GM19395 (cell line): ENCODE data around the gene METTL15.
"Not testable (repeated sequence)": the region's sequence is repeated elsewhere in the genome, so short reads cannot be mapped to it uniquely, and the experiment has no call there.

Experiments
- ATAC-seq: cut with Tn5 transposase; IDR thresholded peaks from one replicate; pipeline ENCODE4 v1.9.1; 2021; ENCODE audit warnings: mild to moderate bottlenecking, moderate library complexity; ENCODE audit not compliant: unreplicated experiment

Gene METTL15

DNA sequence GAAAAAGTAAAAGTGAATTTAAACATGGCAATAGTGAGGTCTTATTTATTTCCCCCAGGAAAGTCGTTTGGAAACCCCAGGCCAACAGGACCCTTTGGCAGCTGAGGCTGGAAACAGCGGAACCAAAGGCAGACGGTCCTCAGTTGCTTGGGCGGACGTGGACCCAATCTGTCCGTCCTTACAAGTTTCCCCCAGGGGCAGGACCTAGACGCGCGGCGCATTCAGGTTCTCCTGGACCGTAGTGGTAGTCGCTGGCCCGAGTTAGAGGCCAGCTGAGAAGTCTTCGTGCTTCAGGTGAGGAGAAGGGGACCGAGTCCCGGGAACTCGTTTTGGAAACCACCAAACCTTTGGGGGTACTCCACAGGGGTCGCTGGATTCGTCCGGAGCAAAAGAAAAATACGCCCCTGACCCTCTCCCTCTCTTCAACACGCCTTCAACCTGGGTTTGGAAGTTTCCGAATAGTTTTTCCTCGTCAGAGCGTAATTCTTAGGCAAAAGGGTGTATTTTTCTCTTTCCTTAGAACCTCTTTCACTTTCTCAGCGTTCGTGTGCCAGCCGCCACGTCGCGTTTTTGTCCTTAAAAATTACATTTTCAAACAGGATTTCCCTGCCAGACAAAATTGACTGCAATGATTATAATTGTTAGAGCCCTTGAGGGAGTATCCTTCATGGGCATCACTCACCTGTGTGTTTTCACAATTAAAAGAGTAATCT lies 2.1 kb downstream of the METTL15 start:
- ATAC-seq = peak; percentile 41

DNA sequence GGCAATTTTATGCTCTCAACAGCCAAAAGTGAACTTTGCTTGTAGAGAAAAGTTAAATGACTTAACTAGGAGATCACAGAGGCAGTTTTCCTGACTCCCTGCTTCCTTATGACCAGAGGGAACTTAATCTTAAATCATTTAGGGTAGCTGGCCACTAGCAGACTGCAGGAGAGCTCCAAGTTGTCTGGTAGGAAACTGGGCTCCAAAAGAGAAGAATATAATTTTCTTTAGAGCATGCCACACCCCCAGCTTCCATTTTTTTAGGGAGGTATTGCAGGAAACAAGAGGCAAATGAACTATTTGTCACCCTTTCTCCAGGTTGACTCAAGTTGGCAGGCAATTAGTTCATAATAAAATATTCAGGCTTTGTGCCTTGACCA lies 2.6 kb downstream of the METTL15 start:
- ATAC-seq = no peak

DNA sequence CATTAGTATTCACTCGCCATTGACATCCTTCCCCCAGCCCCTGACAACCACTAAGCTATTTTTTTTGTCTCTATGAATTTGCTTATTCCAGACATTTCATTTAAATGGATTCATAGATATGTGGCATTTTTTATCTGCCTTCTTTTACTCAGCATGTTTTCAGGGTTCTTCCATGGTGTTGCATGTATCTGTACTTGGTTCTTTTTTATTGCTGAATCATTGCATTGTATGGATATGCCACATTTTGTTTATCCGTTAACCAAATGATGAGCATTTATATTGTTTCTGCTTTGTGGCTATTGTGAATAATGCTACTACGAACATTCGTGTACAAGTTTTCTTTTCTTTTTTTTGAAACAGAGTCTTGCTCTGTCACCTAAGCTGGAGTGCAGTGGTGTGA lies 5.9 kb downstream of the METTL15 start:
- no peak for ATAC-seq

DNA sequence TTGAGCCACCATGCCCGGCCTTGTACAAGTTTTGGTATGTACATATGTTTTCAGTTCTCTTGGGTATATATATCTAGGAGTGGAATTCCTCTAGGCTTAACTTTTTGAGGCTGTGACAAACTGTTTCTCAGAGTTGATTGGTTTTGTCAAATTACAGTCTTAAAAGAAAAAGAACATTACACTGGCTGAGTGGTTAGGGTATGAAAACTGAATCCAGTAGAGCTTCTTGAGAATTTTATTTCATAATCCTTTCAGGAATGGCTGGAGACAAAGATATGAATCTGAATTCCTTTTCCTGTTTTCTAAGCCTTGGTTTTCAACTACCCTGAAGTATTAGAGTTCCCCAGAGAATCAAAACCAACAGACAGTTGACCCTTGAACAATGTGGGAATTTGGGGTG lies 6.5 kb downstream of the METTL15 start:
- ATAC-seq = no peak

DNA sequence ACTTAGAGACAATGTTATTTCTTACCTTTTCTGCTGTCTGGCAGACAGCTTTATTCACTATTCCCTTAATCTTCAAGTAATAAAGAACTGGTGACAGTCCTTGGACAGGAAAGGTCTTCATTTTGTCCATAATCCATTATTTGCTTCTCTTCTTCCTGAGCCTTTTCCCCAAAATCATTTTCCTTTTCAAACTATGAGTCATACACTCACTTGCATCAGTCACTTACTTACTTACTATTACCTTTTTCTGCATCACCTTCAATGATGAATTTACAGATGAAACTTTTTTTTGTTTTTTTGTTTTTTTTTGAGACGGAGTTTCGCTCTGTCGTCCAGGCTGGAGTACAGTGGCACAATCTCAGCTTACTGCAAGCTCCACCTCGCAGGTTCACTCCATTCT lies 9.5 kb downstream of the METTL15 start:
- no peak for ATAC-seq

DNA sequence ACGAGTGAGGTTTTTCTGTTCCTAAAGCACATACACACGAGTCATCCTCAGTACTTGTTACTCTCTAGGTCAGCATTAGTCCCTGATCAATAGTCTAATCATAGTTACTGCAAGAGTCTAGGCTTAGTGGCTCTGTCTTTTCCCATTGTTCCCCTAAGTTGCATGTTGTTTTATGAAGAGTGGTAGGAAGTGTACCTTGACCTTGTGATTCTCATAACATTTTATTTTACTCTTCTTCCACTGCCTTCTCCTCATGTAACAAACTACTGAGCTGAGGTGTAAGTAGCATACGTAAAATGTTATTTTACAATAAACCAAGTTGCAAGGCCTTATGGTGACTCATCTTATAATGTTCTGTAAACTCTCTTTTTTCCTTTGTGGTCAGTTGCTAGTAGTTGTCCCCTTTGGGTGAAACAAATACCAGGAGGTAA lies 15.0 kb downstream of the METTL15 start:
- no peak for ATAC-seq

- no peak for ATAC-seq
These were observed 24.4 kb downstream of the METTL15 start for GRCh38 chr11:28132548-28132947.

DNA sequence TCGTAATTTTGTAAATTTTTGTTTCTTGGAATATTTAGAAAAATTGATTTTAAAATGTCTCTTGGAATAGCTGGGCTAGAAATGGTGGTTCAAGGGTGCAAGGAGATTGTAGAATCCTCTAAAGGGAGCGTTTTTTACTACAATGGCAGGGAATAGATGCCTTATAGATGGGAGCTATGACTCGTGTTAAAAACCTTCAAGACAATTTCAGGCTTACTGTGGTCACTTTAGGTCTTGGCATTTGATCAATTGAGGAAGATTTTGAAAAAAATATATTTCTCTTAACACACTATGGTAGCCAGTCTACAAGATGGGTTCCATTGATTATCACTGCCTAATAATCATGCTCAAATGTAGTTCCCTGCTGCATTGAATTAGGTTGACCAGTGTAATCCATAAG lies 25.0 kb downstream of the METTL15 start:
- no peak for ATAC-seq

DNA sequence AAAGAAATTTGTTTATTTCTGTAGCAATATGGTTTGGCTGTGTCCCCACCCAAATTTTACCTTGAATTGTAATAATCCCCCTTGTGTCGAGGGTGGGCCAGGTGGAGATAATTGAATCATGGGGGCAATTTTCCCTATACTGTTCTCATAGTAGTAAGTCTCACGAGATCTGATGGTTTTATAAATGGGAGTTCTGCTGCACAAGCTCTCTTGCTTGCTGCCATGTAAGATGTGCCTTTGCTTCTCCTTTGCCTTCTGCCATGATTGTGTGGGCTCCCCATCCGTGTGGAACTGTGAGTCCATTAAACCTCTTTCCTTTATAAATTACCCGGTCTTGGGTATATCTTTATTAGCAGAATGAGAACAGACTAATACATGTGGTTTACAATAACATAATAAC lies 28.0 kb downstream of the METTL15 start:
- not testable (repeated sequence) for ATAC-seq

DNA sequence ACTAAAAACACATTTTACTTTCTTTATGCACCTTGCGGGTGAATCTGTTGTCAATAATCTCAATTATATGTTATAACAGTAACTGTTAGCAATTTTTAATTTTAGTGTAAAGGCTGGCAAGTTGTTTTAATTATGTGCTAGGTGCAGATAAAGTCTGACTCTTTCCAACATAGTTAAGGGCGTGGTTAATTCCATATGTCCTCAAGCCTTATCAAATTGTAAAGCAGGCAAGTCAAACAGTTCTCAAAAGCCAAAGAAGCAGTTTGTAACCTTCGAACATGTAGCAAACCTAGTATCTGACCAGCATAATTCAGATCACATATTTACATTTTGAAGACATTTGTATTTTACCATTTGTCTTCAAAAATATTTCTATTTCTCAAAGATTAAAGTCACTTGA lies 29.2 kb downstream of the METTL15 start:
- ATAC-seq = no peak

DNA sequence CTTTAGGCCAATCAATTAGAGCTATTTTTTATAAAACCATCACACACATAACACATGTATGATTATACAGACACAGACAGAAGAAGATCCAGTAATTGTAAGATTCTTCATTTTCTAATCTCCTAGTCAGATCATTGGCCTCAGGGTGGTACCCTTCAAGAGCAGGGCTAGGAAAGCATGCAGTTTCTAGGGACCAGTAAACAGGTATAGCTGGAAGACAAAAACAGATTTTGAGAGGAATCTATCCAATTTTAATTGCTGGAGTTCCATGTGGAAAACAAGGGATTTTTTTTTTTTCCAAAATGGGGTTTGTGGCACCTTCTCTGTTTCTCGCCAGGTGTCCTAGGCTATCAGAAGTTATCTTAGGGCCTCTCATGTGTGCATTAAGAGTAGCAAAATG lies 29.6 kb downstream of the METTL15 start:
- ATAC-seq = no peak

- no peak for ATAC-seq
These were observed 31.7 kb downstream of the METTL15 start for GRCh38 chr11:28139841-28140415.

DNA sequence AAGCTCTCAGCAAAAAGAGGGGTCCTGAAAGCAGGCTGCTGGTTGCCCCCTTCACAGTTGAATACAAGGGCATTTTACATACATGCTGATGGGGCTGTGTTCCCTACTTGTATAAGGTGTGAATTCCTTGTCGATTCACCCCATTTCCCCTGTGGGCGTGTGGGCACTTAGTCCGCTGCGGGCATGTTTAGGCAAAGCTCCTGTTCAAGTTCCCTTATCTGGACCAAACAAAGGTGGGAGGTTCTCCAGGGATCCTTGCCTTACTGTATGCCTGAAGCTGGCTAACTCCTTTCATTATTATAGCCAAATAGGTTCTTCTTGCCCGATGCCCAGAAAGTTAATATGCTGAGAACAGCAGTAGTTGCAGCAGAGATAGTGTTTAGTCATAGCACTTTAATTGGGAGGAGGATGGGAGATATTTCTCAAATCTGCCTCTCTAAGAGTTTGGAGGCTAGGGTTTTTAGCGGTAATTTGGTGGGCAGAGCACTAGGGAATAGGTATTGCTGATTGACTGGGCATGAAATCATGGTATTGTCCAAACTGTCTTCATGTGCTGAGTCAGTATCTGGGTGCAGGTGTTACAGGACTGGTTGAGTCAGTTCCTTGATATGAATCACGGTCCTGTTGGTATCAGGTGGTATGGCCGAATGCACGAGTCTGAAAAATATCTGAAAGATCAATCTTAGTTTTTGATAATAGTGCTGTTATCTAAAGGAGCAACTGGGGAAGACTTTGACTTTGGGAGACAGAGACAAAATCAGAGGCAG lies 32.7 kb downstream of the METTL15 start:
- ATAC-seq = no peak

GRCh38 chr11:28142724-28143123 lies 34.5 kb downstream of the METTL15 start:
- ATAC-seq = no peak

DNA sequence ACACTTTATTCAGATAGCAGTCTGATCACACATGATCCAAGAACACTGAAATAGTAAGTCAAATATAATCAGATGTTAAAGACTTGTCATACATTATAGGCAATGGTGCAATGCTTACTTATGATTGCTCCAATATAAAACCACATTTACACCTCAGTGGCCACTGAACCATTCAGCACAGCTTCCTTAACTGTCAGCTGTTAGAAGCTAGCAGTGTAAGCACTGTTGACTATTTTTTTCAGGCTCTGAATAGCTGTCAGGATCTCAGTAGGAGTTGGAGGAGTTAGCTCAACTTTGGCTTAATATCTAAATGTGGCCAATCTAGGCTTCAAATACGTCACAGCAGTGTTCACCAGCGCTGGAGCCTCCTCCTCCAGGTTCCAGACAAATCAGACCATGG lies 36.6 kb downstream of the METTL15 start:
- ATAC-seq = no peak

- ATAC-seq = no peak
These were observed 38.0 kb downstream of the METTL15 start for GRCh38 chr11:28146123-28146751.

GRCh38 chr11:28152743-28153142 lies 44.6 kb downstream of the METTL15 start:
- no peak for ATAC-seq

DNA sequence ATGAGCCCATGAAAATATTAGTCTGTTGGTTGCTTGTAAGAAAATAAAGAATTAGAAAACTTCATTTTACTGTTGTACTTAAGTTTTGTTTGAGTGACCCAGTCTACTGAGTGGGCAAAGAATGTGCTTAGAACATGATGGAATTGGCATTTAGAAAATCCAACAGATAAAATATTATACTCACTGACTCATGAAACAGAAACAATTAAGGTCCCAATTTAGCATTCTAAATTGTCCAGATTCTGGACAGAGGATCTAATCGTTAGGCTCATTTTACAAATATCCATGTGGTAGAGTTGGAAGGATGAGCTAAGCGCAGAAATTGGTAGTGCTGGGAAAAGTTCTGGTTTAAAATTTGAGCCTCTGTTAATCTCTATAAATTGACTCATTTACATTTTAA lies 45.4 kb downstream of the METTL15 start:
- ATAC-seq = no peak

GRCh38 chr11:28168718-28169117 lies 60.5 kb downstream of the METTL15 start:
- no peak for ATAC-seq

GRCh38 chr11:28169816-28170215 lies 61.6 kb downstream of the METTL15 start:
- no peak for ATAC-seq

DNA sequence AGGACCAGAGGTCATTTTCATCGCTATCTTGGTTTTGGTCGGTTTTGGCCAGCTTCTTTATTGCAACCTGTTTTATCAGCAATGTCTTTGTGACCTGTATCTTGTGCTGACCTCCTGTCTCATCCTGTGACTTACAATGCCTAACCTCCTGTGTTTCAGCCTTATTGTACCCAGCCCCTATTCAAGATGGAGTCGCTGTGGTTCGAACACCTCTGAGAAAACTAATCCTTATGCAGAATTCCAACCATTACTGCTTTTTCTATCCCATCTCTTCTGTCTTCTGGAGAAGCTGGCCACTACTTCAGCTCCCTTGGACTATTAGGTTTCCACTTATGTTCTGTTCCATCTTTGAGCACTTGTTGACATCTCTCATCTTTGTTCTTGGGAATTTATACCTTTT lies 62.6 kb downstream of the METTL15 start:
- ATAC-seq = no peak

DNA sequence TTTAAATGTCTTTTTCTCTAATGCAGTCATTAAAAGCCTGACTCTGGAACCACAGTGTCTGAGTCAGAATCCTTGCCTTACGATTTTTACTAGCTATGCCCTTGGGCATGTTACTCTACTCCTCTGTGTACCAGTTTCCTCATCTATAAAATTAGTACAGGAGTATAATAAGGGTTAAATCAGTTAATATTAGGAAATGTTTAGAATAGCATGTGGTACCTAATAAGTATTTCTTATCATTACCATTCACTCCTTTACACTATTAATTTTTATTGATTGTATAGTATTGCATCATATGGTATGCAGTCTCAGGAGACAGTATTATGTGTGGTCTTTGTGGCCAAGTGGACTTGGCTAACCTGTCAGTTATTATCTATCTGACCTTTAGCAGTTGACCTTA lies 68.2 kb downstream of the METTL15 start:
- no peak for ATAC-seq
